Astrocyte (in vitro differentiated cells and primary cell): Measurements from ENCODE around the gene CECR2. TPM values are rescaled to one million over a fixed set of nuclear protein-coding genes. Genes with fewer than 3 reads are reported as not detected.

Source experiments
- DNase-seq: peaks from one replicate; pipeline ENCODE4 v3.0.0-alpha.2; 2010; ENCODE audit warnings: low read depth
- FAIRE-seq: peaks from 2 replicates; lab custom pipeline; 2011; peaks lifted over from hg19 to GRCh38; lab: Jason Lieb, UNC
- H2AFZ ChIP-seq: 2 replicates; pipeline ENCODE4 v1.6.0; 2012; ENCODE audit warnings: low read depth, low read length, inconsistent platforms
- H3K27ac ChIP-seq: 2 replicates; pipeline ENCODE4 v1.5.1; 2011; ENCODE audit warnings: low read depth, low read length, inconsistent platforms
- H3K27me3 ChIP-seq: 2 replicates; pipeline ENCODE4 v1.6.0; 2011; ENCODE audit warnings: low read length, inconsistent platforms; ENCODE audit not compliant: insufficient read depth
- H3K36me3 ChIP-seq: 2 replicates; pipeline ENCODE4 v1.5.1; 2011; ENCODE audit warnings: low read length, inconsistent platforms; ENCODE audit not compliant: insufficient read depth
- H3K4me1 ChIP-seq: 2 replicates; pipeline ENCODE4 v1.5.1; 2011; ENCODE audit warnings: low read length, inconsistent platforms; ENCODE audit not compliant: insufficient read depth
- H3K4me2 ChIP-seq: 2 replicates; pipeline ENCODE4 v1.6.0; 2012; ENCODE audit warnings: low read length, inconsistent platforms
- H3K4me3 ChIP-seq: 2 replicates; pipeline ENCODE4 v1.5.1; 2011; ENCODE audit warnings: low read depth, mild to moderate bottlenecking, low read length, inconsistent platforms; ENCODE audit not compliant: insufficient read depth
- H3K79me2 ChIP-seq: 2 replicates; pipeline ENCODE4 v1.6.0; 2012; ENCODE audit warnings: mild to moderate bottlenecking, low read length, inconsistent platforms; ENCODE audit not compliant: insufficient read depth
- H3K9ac ChIP-seq: 2 replicates; pipeline ENCODE4 v1.6.0; 2012; ENCODE audit warnings: mild to moderate bottlenecking, low read length, inconsistent platforms
- H3K9me3 ChIP-seq: 2 replicates; pipeline ENCODE4 v1.5.1; 2012; ENCODE audit warnings: low read depth, mild to moderate bottlenecking, low read length, inconsistent platforms; ENCODE audit not compliant: insufficient read depth
- H4K20me1 ChIP-seq: 2 replicates; pipeline ENCODE4 v1.6.0; 2012; ENCODE audit warnings: low read length, inconsistent platforms; ENCODE audit not compliant: insufficient read depth
- H3K27ac Mint-ChIP-seq: one replicate; pipeline ENCODE4 v1.8.0; 2021; ENCODE audit warnings: mild to moderate bottlenecking, mixed read lengths; ENCODE audit not compliant: unreplicated experiment
- H3K27me3 Mint-ChIP-seq: one replicate; pipeline ENCODE4 v1.8.0; 2021; ENCODE audit warnings: low read depth, mixed read lengths; ENCODE audit not compliant: unreplicated experiment
- H3K36me3 Mint-ChIP-seq: one replicate; pipeline ENCODE4 v1.8.0; 2021; ENCODE audit warnings: low read depth, mixed read lengths; ENCODE audit not compliant: unreplicated experiment
- H3K4me1 Mint-ChIP-seq: one replicate; pipeline ENCODE4 v1.8.0; 2021; ENCODE audit warnings: low read depth, mixed read lengths; ENCODE audit not compliant: unreplicated experiment
- H3K4me3 Mint-ChIP-seq: one replicate; pipeline ENCODE4 v1.8.0; 2021; ENCODE audit warnings: mild to moderate bottlenecking, moderate library complexity, mixed read lengths; ENCODE audit not compliant: unreplicated experiment
- H3K9me3 Mint-ChIP-seq: one replicate; pipeline ENCODE4 v1.8.0; 2021; ENCODE audit warnings: mild to moderate bottlenecking, mixed read lengths; ENCODE audit not compliant: unreplicated experiment
- EZH2 ChIP-seq: IDR thresholded peaks from 2 replicates; pipeline ENCODE4 v1.6.1; 2012; ENCODE audit warnings: mild to moderate bottlenecking, low read length, inconsistent platforms; ENCODE audit not compliant: insufficient read depth
- total RNA-seq: library from RNA; stranded (reverse); gene quantifications from 2 replicates; pipeline ENCODE4 v1.2.1, GENCODE V29; 2021
- TF ChIP-seq, protein P1 (sequence below): IDR thresholded peaks from 2 replicates; pipeline ENCODE4 v1.5.1; 2011; ENCODE audit warnings: low read depth, mild to moderate bottlenecking, inconsistent platforms, low read length, moderate library complexity; ENCODE audit not compliant: insufficient read depth

Gene CECR2
- total RNA-seq, 1 donor from 2014 or later: 15.7 TPM

DNA sequence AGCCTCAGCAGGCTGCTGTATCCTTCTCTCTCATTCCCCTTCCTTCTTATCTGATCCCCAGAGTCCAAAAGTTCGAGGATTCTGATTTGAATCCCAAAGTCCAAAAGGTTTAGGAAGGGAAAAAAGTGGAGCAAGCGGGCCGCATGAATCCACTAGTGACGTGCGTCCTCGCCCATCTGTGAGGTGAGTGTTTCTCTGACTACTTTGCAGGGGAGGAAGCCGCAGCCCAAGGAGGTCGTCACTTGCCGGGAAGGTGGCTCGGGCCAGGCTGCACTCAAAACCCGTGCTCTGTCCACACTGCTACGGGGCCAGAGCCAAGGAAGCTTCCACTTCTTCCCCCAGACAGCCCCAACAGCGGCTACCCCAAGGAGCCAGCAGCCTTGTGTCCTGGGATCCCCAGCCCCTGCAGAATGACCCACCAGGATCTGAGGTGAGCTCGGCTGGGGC is 210.3 kb downstream of the CECR2 start:
- H3K27me3 Mint-ChIP-seq: peaks cover 8% of the 10 kb centered on the region
- H3K27ac Mint-ChIP-seq: peak overlapping the region; percentile 84

DNA sequence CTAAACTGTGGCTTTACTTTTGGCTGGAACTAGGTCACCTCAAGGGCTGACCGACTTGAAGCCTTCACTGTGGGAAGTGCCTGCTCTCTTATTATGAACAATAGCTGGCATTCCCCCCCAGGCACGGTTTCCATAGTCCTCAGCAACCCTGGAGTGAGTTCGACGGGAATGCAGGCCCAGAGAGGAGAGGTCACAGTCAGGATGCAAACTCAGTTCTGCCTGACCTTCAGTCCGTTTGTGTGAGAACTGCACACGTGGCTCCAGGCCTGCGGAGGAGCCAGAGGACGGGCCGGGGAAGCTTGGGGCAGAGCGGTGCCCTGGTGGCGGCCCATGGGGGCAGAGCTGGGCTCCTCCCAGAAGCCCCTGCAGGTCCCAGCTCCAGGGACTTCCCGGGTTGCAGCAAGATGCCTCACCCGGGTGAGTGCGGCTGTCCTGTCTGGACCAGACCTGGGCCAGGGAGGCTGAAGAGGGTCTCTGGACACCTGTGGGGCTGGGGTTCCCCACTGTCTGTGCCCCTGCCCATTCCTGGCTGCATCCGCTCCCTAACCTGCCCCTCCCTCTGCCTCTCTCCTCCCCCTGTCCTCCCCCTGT is 211.3 kb downstream of the CECR2 start:
- H3K4me3 ChIP-seq: no peak overlapping the region
- H3K27ac ChIP-seq: no peak overlapping the region
- no peak overlapping the region for H3K9ac ChIP-seq
- FAIRE-seq (no peak), DNase-seq (peak; percentile 20)
- no peaks in the 10 kb centered on the region for H3K79me2 ChIP-seq
- peaks cover 8% of the 10 kb centered on the region for H3K27me3 Mint-ChIP-seq
- H3K36me3 Mint-ChIP-seq: peaks cover 2% of the 10 kb centered on the region
- no peak overlapping the region for H3K4me3 Mint-ChIP-seq
- no peaks in the 10 kb centered on the region for H3K4me1 Mint-ChIP-seq
- peaks cover 12% of the 10 kb centered on the region for H3K4me1 ChIP-seq
- no peak overlapping the region for H3K4me2 ChIP-seq
- H3K9me3 ChIP-seq: no peaks in the 10 kb centered on the region
- no peaks in the 10 kb centered on the region for H3K9me3 Mint-ChIP-seq
- TF ChIP-seq, protein P1, sequence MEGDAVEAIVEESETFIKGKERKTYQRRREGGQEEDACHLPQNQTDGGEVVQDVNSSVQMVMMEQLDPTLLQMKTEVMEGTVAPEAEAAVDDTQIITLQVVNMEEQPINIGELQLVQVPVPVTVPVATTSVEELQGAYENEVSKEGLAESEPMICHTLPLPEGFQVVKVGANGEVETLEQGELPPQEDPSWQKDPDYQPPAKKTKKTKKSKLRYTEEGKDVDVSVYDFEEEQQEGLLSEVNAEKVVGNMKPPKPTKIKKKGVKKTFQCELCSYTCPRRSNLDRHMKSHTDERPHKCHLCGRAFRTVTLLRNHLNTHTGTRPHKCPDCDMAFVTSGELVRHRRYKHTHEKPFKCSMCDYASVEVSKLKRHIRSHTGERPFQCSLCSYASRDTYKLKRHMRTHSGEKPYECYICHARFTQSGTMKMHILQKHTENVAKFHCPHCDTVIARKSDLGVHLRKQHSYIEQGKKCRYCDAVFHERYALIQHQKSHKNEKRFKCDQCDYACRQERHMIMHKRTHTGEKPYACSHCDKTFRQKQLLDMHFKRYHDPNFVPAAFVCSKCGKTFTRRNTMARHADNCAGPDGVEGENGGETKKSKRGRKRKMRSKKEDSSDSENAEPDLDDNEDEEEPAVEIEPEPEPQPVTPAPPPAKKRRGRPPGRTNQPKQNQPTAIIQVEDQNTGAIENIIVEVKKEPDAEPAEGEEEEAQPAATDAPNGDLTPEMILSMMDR: no peak
- TF ChIP-seq EZH2: no peak
- peak overlapping the region; percentile 26 for H2AFZ ChIP-seq
- H3K27me3 ChIP-seq: no peaks in the 10 kb centered on the region
- H3K36me3 ChIP-seq: no peaks in the 10 kb centered on the region
- no peak overlapping the region for H3K27ac Mint-ChIP-seq
- H4K20me1 ChIP-seq: no peaks in the 10 kb centered on the region

More for the DNA sequence above, 210.3 kb downstream of the CECR2 start:
- Mint-ChIP-seq H3K4me1 (no peaks in the 10 kb centered on the region), H3K4me3 (no peak overlapping the region), H3K9me3 (no peaks in the 10 kb centered on the region), H3K36me3 (peaks cover 2% of the 10 kb centered on the region)
- DNase-seq: no peak
- H4K20me1 ChIP-seq: no peaks in the 10 kb centered on the region
- H2AFZ ChIP-seq: no peak overlapping the region
- no peaks in the 10 kb centered on the region for H3K27me3 ChIP-seq
- H3K4me3 ChIP-seq: no peak overlapping the region
- no peaks in the 10 kb centered on the region for H3K9me3 ChIP-seq
- no peaks in the 10 kb centered on the region for H3K36me3 ChIP-seq
- H3K4me1 ChIP-seq: peaks cover 12% of the 10 kb centered on the region
- no peaks in the 10 kb centered on the region for H3K79me2 ChIP-seq
- H3K9ac ChIP-seq: no peak overlapping the region
- H3K27ac ChIP-seq: no peak overlapping the region
- TF ChIP-seq, protein P1: no peak
- TF ChIP-seq EZH2: no peak
- H3K4me2 ChIP-seq: no peak overlapping the region
- no peak for FAIRE-seq

DNA sequence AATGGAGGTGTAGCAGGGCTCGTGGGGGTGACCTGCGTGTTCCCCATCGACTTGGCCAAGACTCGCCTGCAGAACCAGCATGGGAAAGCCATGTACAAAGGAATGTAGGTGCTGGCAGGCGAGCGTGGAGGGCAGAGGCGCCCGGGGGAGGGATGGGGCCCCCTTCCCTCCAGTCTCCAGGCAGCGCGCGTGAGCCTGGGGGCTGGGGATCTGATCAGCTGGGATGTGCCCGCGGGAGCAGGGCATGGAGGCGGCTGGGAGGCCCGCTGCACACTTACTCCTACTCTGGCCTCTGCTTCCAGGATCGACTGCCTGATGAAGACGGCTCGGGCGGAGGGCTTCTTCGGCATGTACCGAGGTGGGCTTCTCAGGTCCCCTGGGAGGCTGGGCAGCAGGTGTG is 211.8 kb downstream of the CECR2 start:
- DNase-seq: no peak
- no peak for FAIRE-seq
- Histone ChIP-seq H3K27ac (no peak overlapping the region), H2AFZ (no peak overlapping the region), H3K27me3 (no peaks in the 10 kb centered on the region), H3K79me2 (no peaks in the 10 kb centered on the region), H3K9me3 (no peaks in the 10 kb centered on the region), H3K4me3 (no peak overlapping the region), H4K20me1 (no peaks in the 10 kb centered on the region), H3K4me2 (no peak overlapping the region), H3K36me3 (no peaks in the 10 kb centered on the region), H3K4me1 (peaks cover 9% of the 10 kb centered on the region), H3K9ac (no peak overlapping the region)
- no peak overlapping the region for H3K4me3 Mint-ChIP-seq
- TF ChIP-seq, protein P1: no peak
- TF ChIP-seq EZH2: no peak
- H3K27ac Mint-ChIP-seq: no peak overlapping the region
- H3K9me3 Mint-ChIP-seq: no peaks in the 10 kb centered on the region
- peaks cover 8% of the 10 kb centered on the region for H3K27me3 Mint-ChIP-seq
- H3K36me3 Mint-ChIP-seq: peaks cover 2% of the 10 kb centered on the region
- no peaks in the 10 kb centered on the region for H3K4me1 Mint-ChIP-seq
